DND-41 (cell line): ENCODE results near the gene CARD19.
A peak's percentile ranks its signal among the peaks of the same experiment; 100 is the strongest.

Experiments
- ATAC-seq: fragments of 200-7000 bp; cut with Tn5 transposase; 3 replicates; pipeline ENCODE4 v1.9.1; 2021; ENCODE audit warnings: low read depth; ENCODE audit not compliant: insufficient read depth
- DNase-seq: peaks from one replicate; pipeline ENCODE4 v3.0.0-alpha.2; 2020
- H2AFZ ChIP-seq: 2 replicates; pipeline ENCODE4 v1.6.0; 2012; ENCODE audit warnings: low read depth, low read length
- H3K27ac ChIP-seq: 2 replicates; pipeline ENCODE4 v1.5.1; 2012; ENCODE audit warnings: low read length, inconsistent platforms
- H3K27me3 ChIP-seq: fragments of 200-600 bp; sonication (generic); 2 replicates; pipeline ENCODE4 v1.6.0; 2012; ENCODE audit warnings: low read length, mild to moderate bottlenecking, inconsistent platforms; ENCODE audit not compliant: insufficient read depth, poor library complexity
- H3K36me3 ChIP-seq: 2 replicates; pipeline ENCODE4 v1.5.1; 2012; ENCODE audit warnings: low read length, inconsistent platforms; ENCODE audit not compliant: insufficient read depth
- H3K4me1 ChIP-seq: 2 replicates; pipeline ENCODE4 v1.5.1; 2012; ENCODE audit warnings: mild to moderate bottlenecking, low read length; ENCODE audit not compliant: insufficient read depth
- H3K4me2 ChIP-seq: 2 replicates; pipeline ENCODE4 v1.6.0; 2012; ENCODE audit warnings: mild to moderate bottlenecking, moderate library complexity, low read length, inconsistent platforms; ENCODE audit not compliant: insufficient read depth
- H3K4me3 ChIP-seq, 2 experiments: fragments of 200-600 bp in 1 of 2; shearing (Covaris generic) in 1 of 2; 2 replicates each; pipeline ENCODE4 v1.5.1; 2012 to 2016; ENCODE audit warnings: inconsistent platforms in 2 of 2, low read length in 2 of 2, mild to moderate bottlenecking in 2 of 2, low read depth in 1 of 2, moderate library complexity in 1 of 2
- H3K79me2 ChIP-seq: 2 replicates; pipeline ENCODE4 v1.6.0; 2012; ENCODE audit warnings: low read length, inconsistent platforms; ENCODE audit not compliant: insufficient read depth
- H3K9ac ChIP-seq: 2 replicates; pipeline ENCODE4 v1.6.0; 2012; ENCODE audit warnings: low read depth, mild to moderate bottlenecking, inconsistent platforms, low read length, moderate library complexity
- H3K9me3 ChIP-seq: 2 replicates; pipeline ENCODE4 v1.5.1; 2012; ENCODE audit warnings: low read length, moderate library complexity, mild to moderate bottlenecking, inconsistent platforms; ENCODE audit not compliant: insufficient read depth, severe bottlenecking
- H4K20me1 ChIP-seq: 2 replicates; pipeline ENCODE4 v1.6.0; 2012; ENCODE audit warnings: low read length; ENCODE audit not compliant: insufficient read depth
- CTCF ChIP-seq: IDR thresholded peaks from 2 replicates; pipeline ENCODE4 v1.5.1; 2012; ENCODE audit warnings: borderline replicate concordance, low read length, moderate library complexity, mild to moderate bottlenecking; ENCODE audit not compliant: poor library complexity, severe bottlenecking; ENCODE audit errors: extremely low read depth
- EZH2 ChIP-seq: IDR thresholded peaks from 3 replicates; pipeline ENCODE4 v1.6.1; 2012; ENCODE audit warnings: borderline replicate concordance, low read depth, mild to moderate bottlenecking, moderate library complexity, low read length, inconsistent platforms; ENCODE audit not compliant: severe bottlenecking

CARD19 gene

DNA sequence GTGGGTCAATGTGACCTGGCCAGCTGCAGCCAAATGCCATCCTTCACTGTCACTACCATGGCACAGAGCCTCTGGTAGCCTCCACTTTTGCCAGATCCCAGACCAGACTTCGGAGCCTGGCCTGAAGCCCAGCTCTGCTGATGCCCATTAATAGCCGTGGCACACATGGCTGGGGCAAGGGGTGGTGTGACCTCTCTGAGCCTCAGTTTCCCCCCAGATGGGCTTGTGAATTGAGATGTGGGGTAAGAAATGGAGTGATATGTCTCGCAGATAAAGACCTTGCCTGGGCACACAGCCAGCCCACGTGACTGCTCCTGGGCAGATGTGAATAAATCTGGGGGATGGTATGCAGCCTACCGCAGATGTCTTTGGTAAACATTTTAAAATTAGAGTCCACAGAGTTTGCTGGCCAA lies 23.6 kb upstream of the CARD19 start:
- no peak overlapping the region for H2AFZ ChIP-seq

DNA sequence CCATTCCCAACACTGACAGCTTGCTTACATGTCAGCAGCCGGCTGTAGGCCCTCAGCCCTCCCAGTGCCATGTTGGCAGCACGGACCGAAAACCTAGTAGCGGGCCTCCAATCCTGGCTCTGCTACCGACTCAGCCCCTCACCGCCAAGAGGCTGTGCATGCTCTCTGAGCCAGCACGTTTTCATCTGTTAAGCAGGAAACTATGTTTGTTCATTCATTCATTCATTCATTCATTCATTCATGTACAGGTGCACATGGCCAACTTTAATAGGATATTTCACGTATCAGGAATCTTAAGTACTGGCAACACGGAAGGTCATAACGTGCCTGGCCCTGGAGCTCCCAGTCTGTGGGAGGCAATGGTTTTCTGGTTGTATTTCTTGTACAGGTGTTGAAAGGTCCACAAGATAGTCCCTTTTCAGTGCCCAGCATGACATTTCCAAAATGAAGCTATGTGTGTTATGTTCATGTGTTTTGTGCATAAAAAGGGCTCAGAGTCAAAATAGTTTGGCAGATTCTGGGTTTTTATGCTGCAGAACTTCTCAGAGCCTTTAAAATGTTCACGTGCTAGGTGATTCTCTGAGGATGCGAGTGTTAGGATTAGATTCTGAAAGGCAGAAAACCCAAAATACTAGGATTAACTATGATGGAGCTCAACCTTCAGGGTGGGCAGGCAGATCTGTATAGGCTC lies 19.8 kb upstream of the CARD19 start:
- H2AFZ ChIP-seq, result no peak overlapping the region
- DNase-seq (no peak), ATAC-seq (no peak)
- no peak overlapping the region for H3K4me2 ChIP-seq
- no peak overlapping the region for H3K4me3 ChIP-seq
- H3K4me1 ChIP-seq, result peaks cover 10% of the 10 kb centered on the region
- H3K36me3 ChIP-seq, result no peaks in the 10 kb centered on the region
- no peaks in the 10 kb centered on the region for H3K9me3 ChIP-seq
- no peak for TF ChIP-seq CTCF
- no peak for TF ChIP-seq EZH2
- no peaks in the 10 kb centered on the region for H3K79me2 ChIP-seq
- no peak overlapping the region for H3K27ac ChIP-seq
- H4K20me1 ChIP-seq, result no peaks in the 10 kb centered on the region
- no peaks in the 10 kb centered on the region for H3K27me3 ChIP-seq
- no peak overlapping the region for H3K9ac ChIP-seq

More for the DNA sequence above, 23.6 kb upstream of the CARD19 start:
- Histone ChIP-seq H3K9ac (no peak overlapping the region), H3K36me3 (no peaks in the 10 kb centered on the region), H3K79me2 (no peaks in the 10 kb centered on the region), H3K4me2 (no peak overlapping the region), H3K4me3 (no peak overlapping the region), H3K9me3 (no peaks in the 10 kb centered on the region), H4K20me1 (no peaks in the 10 kb centered on the region), H3K27ac (no peak overlapping the region), H3K27me3 (no peaks in the 10 kb centered on the region), H3K4me1 (peaks cover 10% of the 10 kb centered on the region)
- TF ChIP-seq EZH2 (no peak), CTCF (no peak)
- DNase-seq (peak; percentile 52), ATAC-seq (peak; percentile 66; the same call in 1 of the 3 replicates)

GRCh38 chr9:93076792-93077128 lies 19.3 kb upstream of the CARD19 start:
- TF ChIP-seq EZH2, result no peak
- no peak for TF ChIP-seq CTCF
- ATAC-seq, result no peak
- no peak overlapping the region for H3K4me3 ChIP-seq
- H3K4me2 ChIP-seq, result no peak overlapping the region
- no peak overlapping the region for H3K9ac ChIP-seq
- no peaks in the 10 kb centered on the region for H3K36me3 ChIP-seq
- H3K4me1 ChIP-seq, result peaks cover 8% of the 10 kb centered on the region
- no peaks in the 10 kb centered on the region for H4K20me1 ChIP-seq
- H3K9me3 ChIP-seq, result no peaks in the 10 kb centered on the region
- no peaks in the 10 kb centered on the region for H3K79me2 ChIP-seq
- no peaks in the 10 kb centered on the region for H3K27me3 ChIP-seq
- no peak overlapping the region for H2AFZ ChIP-seq
- H3K27ac ChIP-seq, result no peak overlapping the region
- DNase-seq, result no peak

- ATAC-seq (no peak), DNase-seq (no peak)
- Histone ChIP-seq H3K4me1 (peaks cover 5% of the 10 kb centered on the region), H2AFZ (no peak overlapping the region), H3K9ac (no peak overlapping the region), H3K27ac (no peak overlapping the region), H3K79me2 (no peaks in the 10 kb centered on the region), H3K4me3 (no peak overlapping the region), H3K9me3 (no peaks in the 10 kb centered on the region), H3K4me2 (no peak overlapping the region), H3K27me3 (no peaks in the 10 kb centered on the region), H4K20me1 (no peaks in the 10 kb centered on the region), H3K36me3 (no peaks in the 10 kb centered on the region)
- TF ChIP-seq EZH2, result no peak
- TF ChIP-seq CTCF, result no peak
Measured at GRCh38 chr9:93077367-93077766, 18.6 kb upstream of the CARD19 start.
